ENCODE results near the gene USP34.
"Not testable (repeated sequence)": the region's sequence is repeated elsewhere in the genome, so short reads cannot be mapped to it uniquely, and the experiment has no call there.

USP34 gene

DNA sequence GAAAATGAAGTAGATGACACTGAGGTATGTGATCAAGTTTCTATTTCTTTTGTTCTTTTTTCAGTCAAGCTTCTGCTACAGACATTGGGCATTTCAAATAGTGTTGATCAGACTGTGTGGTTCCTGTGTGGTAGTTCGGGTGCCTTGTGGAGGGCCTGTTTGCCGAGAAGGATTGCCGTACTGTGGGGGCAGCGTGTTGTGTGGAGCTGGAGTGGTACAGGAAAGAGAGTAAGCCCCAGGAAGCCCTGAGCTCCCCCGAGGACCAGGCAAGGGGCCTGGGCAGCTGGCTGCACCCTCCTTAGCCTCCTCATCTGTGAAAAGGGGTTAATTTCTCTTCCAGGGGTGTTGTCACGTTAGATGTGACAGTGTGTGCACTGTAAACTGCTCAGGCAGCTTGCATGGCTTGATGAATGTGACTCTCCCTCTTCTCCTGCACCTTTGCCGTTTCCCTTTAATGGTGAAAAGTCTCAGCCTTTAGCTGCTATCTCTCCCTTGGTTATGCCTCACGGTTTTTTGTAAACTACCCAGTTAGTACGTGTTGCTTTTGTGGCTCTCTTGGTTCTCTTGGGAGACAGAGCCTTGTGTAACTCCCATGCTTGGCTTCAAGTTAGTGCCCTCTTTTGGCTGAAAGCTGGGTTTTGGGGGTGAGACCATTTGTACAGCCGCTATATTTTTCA, 289.4 kb downstream of the USP34 start:
- DNase-seq = no peak

DNA sequence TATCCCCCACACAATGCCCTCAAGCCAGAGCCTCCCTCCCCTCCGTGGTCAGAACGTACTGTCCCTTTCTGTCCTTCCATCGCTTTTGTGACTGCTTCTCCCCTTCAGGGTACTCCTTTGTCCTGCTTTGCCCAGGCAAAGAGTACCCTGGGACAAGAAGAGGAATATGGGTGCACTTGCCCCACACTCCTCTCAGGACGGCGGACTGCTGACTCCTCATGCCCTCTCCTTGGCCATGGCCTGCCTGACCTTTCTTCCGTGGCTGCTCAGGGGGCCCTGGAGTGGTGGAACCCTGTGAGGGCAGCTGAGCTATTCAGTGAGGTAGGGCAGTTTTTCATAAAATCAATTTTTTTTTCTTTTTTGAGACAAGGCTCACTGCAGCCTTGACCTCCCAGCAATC, 290.2 kb downstream of the USP34 start:
- DNase-seq = no peak

DNA sequence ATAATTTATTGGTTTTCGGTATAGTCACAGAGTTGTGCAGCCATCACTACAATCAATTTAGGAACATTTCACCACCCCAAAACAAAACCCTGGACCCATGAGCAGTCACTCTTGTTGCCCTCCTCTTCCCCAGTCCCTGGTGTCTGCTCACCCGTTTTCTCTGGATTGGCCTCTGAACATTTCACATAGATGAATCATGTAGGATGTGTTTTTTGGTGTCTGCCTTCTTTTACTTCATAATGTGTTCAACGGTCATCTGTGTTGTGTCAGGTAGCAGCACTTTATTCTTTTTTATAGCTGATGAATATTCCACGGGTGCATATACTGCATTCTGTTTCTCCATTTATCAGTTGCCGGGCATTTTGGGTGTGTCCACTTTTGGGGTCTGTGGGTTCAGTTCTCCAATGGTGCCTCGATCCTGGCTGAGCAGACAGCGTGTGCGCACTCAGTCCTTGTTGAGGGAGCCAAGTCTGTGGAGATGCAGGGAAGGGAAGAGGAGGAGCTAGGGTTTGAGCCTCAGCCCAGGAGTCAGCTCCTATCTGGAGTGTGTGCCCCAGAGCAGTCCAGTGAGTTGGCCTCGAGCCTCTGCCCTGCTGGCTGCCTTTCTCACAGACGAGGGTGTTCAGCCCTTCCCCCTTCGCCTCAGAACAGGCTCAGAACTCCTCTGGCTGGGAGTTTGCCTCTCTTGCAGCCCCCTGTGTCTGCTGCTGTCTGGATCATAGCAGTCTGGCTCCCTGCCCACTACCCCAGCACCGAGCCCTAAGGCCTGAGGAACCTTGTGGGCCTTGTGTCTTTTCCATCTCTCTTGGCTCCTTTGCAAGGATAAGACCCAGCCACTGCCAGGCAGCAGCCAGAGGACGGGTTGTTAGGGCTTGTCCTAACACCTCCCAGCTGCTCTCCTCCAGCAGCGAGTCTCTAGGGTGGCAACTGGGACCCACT, 290.9 kb downstream of the USP34 start:
- DNase-seq = peak; percentile 72

DNA sequence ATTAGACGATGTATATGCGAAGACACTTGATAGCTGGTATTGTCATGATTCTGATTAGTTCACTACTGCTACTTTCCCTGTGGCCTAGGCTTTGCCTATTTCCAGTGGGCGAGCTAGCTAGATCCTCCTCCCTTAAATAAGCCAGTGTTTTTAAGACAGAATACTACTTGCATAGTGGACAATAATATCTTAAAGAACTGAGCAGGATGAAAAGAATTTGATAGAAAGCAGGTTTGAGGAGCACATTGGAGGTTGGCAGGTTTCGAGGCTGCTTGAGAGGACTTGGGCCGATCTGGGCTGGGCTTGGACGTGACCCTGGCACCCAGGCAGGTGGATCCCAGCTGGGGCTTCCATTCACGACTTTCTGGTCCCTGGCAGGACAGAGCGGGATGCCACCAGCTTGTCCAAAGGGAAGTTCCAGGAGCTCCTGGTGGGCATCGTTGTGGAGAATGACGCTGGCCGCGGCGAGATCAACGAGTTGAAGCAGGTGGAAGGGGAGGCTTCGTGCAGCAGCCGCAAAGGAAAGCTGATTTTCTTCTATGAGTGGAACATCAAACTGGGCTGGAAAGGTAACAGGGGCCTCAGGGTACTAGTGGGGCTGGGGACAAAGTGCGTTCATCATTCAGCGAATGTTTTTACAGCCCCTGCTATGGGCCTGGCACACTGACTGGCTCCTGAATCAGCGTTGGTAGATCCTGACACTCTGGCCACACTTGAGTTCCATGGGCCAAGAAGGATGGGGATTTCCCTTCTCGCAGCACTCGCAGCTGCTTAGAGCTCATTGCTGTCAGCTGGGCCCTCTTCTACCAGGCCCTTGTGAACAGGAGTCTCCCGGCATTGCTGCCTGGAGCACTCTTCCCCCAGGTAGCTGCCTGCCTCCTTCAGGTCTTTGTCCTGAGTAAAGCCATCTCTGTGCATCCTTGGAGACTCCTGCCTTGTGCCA, 292.0 kb downstream of the USP34 start:
- DNase-seq = no peak

DNA sequence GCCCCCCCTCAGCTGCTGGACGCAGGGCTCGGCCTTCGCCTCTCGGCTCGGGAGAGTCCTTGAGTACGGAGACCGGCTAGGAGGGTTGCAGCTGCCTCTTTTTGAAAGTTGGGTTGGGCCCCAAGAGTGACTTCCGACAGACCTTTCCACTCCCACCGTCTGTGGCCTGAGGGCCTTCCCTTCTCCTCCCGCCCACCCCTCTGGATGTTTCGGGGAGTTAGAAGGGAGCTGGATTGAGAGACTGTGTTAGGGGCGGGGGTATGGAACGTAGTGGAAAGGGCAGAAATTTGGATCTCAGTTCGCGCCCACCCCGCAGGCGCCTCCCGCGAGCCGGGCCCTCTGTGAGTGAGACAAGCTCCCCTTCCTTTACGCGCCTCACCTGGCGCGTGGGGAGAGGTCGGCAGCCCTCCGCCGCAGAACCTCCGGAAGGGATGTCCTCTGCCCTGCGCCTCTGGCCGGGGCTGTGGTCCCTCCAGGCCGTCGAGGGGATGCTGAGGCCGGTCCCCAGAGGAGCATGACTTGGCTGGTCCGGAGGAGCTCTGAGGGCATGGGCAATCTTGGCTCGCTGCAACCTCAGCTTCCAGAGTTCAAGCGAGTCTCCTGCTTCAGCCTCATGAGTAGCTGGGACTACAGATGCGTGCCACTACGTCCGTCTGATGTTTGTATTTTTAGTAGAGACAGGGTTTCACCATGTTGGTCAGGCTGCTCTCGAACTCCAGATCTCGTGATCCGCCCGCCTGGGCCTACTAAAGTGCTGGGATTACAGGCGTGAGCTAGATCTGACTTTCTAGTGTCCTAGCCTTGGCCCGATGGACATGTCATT, 292.9 kb downstream of the USP34 start:
- DNase-seq = peak; percentile 67

DNA sequence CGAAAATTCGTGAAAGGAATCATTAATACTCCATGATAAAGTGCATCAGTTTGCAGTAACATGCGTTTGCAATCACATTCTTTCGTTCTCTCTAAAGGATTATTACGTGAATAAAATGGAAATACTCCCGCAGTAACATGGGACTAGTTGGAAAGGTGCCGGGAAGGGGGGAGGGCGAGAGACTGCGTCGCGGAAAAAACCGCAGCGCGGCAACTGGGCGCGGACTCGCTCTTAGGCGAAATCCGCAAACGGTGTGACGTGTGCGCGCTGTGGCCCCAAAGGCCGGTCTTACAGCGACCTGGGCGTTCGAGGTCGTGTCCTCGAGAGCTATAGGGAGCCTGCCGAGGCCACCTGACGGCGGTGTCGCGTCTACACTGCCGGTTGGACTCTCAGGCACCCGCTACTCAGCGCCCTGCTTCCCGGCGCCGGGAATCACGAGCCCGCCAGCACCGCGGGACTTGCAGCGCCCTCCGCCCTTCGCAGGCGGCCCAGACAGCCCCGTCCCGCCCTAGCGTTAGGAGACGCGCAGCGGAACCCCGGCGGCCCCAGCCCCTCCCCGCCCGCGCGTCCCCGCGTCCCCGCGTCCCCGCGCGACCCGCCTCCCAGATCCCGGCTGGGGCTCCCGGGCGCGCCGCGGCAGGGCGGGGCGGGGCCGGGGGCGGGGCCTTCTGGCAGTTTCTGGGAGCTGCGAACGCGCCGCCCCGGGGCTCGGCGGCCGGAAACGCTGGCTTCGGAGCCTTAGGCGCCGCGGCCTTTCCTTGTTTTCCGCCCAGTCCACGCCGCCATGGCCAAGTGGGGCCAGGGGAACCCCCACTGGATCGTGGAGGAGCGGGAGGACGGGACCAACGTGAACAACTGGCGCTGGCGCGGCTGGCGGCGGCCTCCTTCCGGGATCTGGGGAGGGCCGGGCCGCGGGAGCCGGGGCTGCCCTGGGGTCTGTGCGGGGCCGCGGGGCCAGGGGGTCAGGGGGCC, 293.8 kb downstream of the USP34 start:
- peak; percentile 97 for DNase-seq

DNA sequence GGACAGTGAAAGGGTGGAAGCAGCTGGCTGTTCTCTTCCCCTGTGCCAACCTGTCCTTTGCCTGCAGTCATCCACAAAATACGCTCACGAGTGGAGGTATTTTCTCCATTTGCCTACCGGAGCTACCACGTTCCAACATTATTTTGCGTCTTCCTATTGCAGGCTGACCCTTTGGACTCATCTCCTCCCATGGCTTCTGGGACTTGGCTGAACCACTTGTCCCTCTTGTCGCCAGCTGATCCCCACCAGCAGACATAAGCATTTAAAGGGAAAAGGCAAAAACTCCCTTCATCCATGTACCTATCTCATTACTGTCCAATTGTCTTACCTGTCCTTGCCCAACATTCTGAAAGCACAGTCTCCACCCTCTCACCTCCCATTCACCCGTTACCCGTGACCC, 295.9 kb downstream of the USP34 start:
- no peak for DNase-seq

DNA sequence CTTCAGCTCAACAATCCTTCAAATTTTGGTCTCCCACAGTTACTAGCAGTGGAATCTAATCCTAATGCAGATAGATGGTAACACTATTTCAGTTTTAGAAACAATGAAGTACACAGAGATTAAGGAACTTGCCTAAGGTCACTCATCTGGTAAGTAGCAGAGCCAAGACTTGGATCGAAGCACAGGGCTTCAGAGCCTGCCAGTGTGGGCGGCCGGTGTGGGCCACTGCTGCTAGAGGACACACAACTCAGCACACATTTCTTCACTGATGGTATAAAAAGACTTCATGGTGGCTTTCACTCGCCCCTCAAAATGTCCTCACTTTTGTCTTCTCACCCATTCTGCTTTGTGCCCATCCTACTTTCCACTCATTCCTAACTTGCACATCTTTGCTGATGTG, 297.8 kb downstream of the USP34 start:
- DNase-seq = no peak

DNA sequence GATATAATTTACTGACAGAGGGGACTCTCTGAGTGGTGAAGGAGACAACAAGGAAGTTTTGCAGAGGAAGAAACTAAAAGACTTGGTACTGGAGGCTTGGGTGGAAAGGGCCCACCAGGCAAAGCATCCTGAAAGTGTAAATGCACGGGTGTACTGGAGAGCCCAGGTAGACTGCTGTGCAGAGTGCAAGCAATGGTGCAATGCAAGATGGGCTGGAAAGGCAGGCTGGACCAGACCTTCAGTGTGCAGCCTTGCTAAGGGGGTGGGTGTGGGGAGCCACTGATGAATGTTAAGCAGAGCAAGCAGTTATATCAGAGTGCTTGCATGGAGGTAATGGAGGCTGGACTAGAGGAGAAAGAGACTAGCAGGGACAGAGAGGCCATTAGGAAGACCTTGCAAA, 298.2 kb downstream of the USP34 start:
- DNase-seq = no peak

DNA sequence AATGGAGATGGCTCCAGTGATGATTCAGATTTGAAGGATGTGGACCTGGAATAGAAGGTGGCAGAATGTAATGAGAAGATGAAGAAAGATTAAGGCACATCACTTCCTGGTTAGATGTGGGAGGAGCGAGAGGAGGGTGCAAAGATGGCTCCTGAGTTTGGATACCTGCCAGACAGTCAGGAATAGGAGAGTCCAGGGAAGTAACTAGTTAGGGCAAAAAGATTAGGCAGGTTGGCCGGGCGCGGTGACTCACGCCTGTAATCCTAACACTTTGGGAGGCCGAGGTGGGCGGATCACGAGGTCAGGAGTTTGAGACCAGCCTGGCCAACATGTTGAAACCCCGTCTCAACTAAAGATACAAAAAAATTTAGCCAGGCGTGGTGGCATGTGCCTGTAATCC, 303.3 kb downstream of the USP34 start:
- DNase-seq = no peak

DNA sequence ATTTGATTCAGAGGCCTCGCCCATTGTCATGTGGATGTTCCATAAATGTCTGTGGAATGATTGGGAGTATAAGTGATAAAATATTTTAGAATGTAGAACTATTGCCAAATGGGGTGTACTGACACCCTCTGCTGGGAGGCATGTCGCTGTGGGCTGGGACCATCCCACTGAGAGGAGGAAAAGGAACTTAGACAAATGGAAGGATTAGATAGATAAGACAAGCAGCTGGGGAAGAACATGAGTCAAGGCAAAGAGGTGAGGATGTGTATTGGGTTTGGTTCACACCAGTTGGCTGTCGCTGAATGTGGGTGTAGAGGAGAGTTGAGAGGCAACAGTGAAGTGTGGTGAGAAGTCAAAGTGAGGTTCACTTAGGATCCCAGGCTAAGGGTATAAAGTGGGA, 304.9 kb downstream of the USP34 start:
- DNase-seq = no peak

DNA sequence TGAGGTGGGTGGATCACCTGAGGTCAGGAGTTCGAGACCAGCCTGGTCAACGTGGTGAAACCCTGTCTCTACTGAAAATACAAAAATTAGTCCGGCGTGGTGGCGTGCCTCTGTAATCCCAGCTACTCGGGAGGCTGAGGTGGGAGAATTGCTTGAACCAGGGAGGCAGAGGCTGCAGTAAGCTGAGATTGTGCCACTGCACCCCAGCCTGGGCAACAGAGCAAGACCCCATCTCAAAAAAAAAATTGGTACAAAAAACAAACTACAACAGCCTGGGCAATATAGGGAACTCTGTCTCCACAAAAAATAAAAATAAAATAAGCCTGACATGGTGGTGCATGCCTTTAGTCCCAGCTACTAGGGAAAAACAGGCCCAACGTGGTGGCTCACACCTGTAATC, 305.8 kb downstream of the USP34 start:
- not testable (repeated sequence) for DNase-seq

DNA sequence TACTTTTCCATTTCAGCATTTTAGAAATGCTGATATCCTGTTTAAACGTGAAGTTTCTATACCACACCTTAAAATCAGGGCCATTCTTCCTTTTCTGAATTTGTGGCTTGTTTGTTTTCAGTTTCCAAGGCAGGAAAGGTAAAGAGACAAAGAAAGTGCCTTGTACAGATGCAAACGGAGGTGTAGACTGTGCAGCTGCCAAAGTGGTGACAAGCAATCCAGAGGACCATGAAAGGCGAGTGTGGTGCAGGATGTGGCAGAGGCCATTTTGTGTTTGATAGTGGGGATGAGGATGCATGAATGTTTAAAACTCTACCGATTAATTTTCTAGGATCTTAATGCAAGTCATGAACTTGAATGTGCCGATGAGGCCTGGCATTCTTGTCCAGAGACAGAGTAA, 308.2 kb downstream of the USP34 start:
- DNase-seq = no peak

DNA sequence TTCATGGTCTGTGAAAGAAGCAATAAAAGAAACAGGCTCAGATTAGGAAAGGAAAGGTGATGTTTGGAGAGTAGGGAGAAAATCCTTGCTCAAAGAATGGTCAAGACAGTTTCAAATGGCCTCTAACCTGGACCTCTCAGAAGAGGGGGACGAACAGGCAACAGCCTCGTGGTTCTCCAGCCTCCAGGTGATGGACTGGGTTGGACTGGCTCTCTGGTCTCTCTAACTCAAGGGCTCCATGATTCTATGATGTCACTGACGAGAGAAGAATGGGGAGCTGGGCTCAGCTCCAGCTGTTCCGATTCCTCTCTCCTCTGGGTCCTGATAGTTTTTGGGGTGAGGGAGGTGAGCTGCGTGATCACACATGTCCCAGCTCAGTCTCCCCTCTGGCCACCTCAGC, 309.0 kb downstream of the USP34 start, which contains the start of gene C2orf74:
Gene C2orf74 (plus strand): TSS at position 301 of the 400 bp plus-strand sequence. CDS start 327 bp downstream, outside the sequence.
- DNase-seq = no peak

DNA sequence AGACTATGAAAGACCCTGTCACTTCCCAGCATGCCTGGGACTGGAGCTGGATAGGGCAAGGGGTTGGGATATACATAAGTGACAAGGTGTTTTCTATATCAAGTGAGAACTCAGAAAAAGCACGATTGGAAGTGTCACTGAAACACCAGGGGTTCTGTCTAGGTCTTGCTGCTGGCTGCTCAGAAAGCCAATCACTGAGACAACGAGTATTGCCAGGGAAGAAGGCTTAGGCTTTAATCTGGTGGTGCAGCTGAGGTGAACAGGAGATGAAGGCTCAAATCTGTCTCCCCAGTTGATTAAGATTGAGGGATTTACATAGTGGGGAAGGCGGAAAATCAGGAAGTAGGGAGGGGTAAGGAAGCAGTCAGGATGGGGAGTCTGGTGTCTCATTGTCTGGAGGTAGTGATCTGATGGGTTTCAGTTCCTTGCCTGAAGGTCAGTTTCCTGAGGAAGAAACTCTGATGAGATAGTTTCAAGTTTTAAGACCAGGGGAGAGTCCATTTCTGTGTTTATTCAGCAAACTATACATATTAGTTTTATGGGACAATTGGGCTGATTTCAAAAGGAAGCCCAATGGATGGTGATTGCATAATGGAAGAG, 312.4 kb downstream of the USP34 start:
- DNase-seq = no peak

DNA sequence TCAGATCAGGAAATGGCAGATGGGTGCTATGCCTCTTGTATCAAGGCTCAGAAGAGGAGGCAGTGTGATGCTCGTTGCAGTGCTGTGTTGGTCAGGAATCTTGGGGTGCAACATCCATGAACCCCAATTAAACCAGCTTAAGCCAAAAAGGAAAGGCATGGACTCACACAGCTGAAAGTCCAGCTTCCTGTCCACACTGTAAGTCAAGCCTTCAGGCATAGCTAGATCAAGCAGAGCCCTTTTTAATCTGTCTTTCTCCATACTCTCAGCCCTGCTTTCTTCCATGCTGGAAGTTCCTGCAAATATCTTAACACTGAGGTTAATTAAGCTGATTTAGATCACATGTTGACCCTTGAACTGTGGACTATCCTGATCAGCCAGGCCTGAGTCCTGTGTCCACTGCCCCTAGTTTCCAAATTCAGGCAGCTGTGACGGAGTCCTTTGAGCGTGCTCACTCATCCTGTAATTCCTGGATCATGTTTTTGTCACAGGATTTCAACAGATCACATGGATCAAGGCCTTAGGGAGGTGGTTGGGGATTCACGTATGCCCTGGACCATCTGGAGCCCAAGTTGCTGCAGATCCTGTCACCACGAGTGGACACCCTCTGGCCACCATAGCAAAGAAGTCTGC, 313.4 kb downstream of the USP34 start:
- no peak for DNase-seq

DNA sequence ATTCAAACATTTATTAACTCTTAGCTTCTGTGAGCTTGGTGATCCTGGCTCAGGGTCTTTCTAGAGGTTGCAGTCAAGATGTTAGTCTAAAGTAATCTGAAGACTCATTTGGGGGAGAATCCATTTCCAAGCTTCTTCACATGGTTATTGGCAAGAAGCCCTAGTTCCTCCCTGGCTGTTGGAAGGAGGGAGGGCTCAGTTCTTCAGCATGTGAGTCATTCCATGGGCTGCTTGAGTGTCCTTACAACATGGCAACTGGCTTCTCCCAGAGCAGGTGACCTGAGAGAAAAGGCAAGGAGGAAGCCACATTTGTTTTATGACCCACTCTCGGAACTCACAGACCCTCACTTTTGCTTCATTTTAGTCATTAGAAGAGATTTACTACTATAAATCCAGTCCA, 319.5 kb downstream of the USP34 start:
- no peak for DNase-seq

DNA sequence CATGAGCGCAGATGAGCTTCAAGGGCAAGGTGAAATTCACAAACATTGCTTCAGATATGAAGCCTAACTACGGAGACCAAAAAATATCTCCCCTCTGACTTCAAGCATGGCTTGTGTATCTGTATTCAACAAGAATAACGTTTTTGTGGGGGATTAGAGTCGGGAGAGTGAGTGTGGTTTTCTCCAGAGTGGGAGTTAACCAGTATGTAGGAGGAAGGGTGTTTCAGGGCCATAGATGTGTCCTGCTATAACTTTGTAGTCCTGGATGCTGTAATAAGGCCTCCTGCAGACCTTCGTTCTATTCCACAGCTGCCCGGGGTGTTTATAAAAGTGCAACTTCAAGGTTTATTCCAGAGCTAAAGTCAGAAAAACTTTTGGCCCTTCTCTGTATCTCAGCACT, 321.8 kb downstream of the USP34 start:
- no peak for DNase-seq

DNA sequence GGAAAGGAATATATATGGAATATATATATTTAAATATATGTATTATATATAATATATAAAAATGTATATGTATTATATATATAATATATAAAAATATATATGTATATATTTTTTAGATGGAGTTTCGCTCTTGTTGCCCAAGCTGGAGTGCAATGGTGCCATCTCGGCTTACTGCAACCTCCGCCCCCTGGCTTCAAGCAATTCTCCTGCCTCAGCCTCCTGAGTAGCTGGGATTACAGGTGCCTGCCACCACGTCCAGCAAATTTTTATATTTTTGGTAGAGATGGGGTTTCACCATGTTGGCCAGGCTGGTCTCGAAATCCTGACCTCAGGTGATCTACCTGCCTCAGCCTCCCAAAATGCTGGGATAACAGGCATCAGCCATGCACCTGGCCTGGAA, 322.8 kb downstream of the USP34 start:
- DNase-seq = not testable (repeated sequence)

DNA sequence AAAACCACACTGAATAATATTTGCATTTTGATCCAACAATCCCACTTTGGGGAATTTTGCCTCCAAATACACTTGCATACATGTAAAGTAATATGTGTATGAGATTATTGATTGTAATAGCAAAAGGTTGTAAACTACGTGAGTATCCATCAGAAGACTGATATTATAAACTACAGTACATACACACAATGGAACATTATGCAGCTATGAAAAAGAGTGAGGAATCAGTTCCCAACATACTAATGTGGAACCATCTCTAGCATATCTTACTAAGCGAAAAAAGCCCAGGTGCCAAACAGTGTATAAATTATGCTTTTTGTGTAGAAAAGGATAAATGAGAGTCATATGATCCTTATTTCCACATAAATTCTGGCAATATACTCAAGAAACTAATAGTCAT, 324.9 kb downstream of the USP34 start:
- no peak for DNase-seq

Measured in right hindlimb (tissue), 1 donor.